ENCODE results near the gene PPP1CC.
A peak's percentile ranks its signal among the peaks of the same experiment; 100 is the strongest.

The PPP1CC gene

GRCh38 chr12:110680032-110680431 is 62.7 kb downstream of the PPP1CC start:
- Mint-ChIP-seq H3K36me3 (ENCODE audit: low read depth) (peaks cover 52% of the 10 kb centered on the region), H3K27me3 (no peaks in the 10 kb centered on the region), H3K27ac (no peak overlapping the region), H3K4me3 (no peak overlapping the region), H3K4me1 (ENCODE audit: low read depth) (peaks cover 65% of the 10 kb centered on the region), H3K9me3 (no peaks in the 10 kb centered on the region)
- intact Hi-C loops (cut with micrococcal nuclease) = loop anchor here (10.0 kb wide), 1 partner anchor 215 kb away; the partner anchor contains the start of genes FAM216A and GPN3

GRCh38 chr12:110679201-110679600 is 63.5 kb downstream of the PPP1CC start:
- intact Hi-C loops (cut with micrococcal nuclease) = no loop called here
- Mint-ChIP-seq H3K36me3 (ENCODE audit: low read depth) (peaks cover 55% of the 10 kb centered on the region), H3K4me3 (no peak overlapping the region), H3K27me3 (no peaks in the 10 kb centered on the region), H3K9me3 (no peaks in the 10 kb centered on the region), H3K27ac (no peak overlapping the region), H3K4me1 (ENCODE audit: low read depth) (peaks cover 63% of the 10 kb centered on the region)

GRCh38 chr12:110677982-110678381 is 64.7 kb downstream of the PPP1CC start:
- H3K9me3 Mint-ChIP-seq = no peaks in the 10 kb centered on the region
- peaks cover 64% of the 10 kb centered on the region for H3K4me1 Mint-ChIP-seq (ENCODE audit: low read depth)
- peaks cover 51% of the 10 kb centered on the region for H3K36me3 Mint-ChIP-seq (ENCODE audit: low read depth)
- peak overlapping the region; percentile 54 for H3K4me3 Mint-ChIP-seq
- intact Hi-C loops (cut with micrococcal nuclease) = no loop called here
- H3K27me3 Mint-ChIP-seq = no peaks in the 10 kb centered on the region
- peak overlapping the region; percentile 80 for H3K27ac Mint-ChIP-seq

- Mint-ChIP-seq H3K4me3 (peak overlapping the region; percentile 54), H3K36me3 (ENCODE audit: low read depth) (peaks cover 51% of the 10 kb centered on the region), H3K4me1 (ENCODE audit: low read depth) (peaks cover 66% of the 10 kb centered on the region)
Measured at GRCh38 chr12:110677206-110677911, 65.3 kb downstream of the PPP1CC start.

GRCh38 chr12:110676171-110676570 is 66.5 kb downstream of the PPP1CC start:
- no peaks in the 10 kb centered on the region for H3K27me3 Mint-ChIP-seq
- H3K4me1 Mint-ChIP-seq (ENCODE audit: low read depth) = peaks cover 68% of the 10 kb centered on the region
- no peaks in the 10 kb centered on the region for H3K9me3 Mint-ChIP-seq
- intact Hi-C loops (cut with micrococcal nuclease) = no loop called here
- H3K27ac Mint-ChIP-seq = peak overlapping the region; percentile 80
- no peak overlapping the region for H3K4me3 Mint-ChIP-seq
- peaks cover 52% of the 10 kb centered on the region for H3K36me3 Mint-ChIP-seq (ENCODE audit: low read depth)

More at GRCh38 chr12:110677206-110677911, 65.3 kb downstream of the PPP1CC start:
- Mint-ChIP-seq H3K27ac (peak overlapping the region; percentile 80), H3K9me3 (no peaks in the 10 kb centered on the region), H3K27me3 (no peaks in the 10 kb centered on the region)
- intact Hi-C loops (cut with micrococcal nuclease) = no loop called here

- Mint-ChIP-seq H3K9me3 (no peaks in the 10 kb centered on the region), H3K4me3 (no peak overlapping the region), H3K27me3 (no peaks in the 10 kb centered on the region), H3K36me3 (ENCODE audit: low read depth) (peaks cover 70% of the 10 kb centered on the region), H3K4me1 (ENCODE audit: low read depth) (peaks cover 59% of the 10 kb centered on the region), H3K27ac (no peak overlapping the region)
- intact Hi-C loops (cut with micrococcal nuclease) = no loop called here
Measured at GRCh38 chr12:110670161-110670701, 72.5 kb downstream of the PPP1CC start.
